Measurements from ENCODE around the gene ARF6. TPM values are rescaled to one million over a fixed set of nuclear protein-coding genes. Genes with fewer than 3 reads are reported as not detected.
"Not testable (repeated sequence)": the region's sequence is repeated elsewhere in the genome, so short reads cannot be mapped to it uniquely, and the experiment has no call there.

ARF6 gene
- total RNA-seq, 1 donor from 2014 or later = 46.1 TPM

DNA sequence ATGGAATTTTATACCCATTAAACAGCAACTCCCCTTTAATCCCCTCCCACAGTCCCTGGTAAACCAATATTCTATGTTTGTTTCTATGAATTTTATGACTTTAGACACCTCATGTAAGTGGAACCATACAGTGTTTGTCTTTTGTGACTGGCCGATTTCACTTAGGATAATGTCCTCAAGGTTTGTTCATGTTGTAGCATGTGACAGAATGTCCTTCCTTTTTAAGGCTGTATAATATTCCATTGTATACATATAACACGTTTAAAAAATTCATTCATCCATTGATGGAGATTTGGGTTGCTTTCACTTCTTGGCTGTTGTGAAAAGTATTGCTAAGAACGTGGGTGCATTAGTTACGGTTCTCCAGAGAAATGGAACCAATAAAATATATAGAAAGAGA is 40.2 kb downstream of the ARF6 start:
- intact Hi-C loops (cut with DNase I) = loop anchor here (10.0 kb wide), 1 partner anchor 1418 kb away; no protein-coding TSS in a partner anchor
- ATAC-seq (no peak), DNase-seq (ENCODE audit: low spot score) (no peak)

DNA sequence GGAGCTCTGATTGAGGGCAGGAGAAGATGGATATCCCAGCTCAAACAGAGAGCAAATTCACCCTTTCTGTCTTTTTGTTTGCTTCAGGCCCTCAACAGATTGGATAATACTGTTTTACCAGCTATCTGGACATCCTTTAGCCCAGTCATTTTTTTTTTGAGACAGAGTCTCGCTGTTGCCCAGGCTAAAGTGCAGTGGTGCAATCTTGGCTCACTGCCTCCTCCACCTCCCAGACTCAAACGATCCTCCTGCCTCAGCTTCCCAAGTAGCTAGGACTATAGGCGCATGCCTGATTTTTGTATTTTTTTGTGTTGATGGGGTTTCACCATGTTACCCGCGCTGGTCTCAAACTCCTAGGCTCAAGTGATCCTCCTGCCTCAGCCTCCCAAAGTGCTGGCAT is 40.8 kb downstream of the ARF6 start:
- DNase-seq (ENCODE audit: low spot score) (no peak), ATAC-seq (no peak)
- intact Hi-C loops (cut with DNase I) = loop anchor here (10.0 kb wide), 1 partner anchor 1419 kb away; no protein-coding TSS in a partner anchor

DNA sequence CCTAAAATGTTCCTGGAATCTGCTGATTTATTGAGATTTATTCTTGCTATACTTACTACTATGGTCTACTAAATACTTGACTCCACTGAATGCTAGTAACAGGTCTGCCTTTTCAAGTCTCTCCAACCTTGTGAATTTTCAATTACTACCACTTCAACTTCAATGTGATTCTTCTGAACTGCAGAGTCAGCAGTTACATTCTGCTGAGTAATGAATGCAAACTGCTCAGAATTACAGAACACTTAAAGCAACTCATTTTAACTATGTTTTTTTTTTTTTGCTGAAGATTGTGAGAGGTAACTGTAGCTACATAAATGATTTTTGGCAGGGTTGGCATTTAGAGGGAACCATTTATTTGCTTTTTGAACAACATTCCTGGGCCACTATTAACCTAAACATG is 41.8 kb downstream of the ARF6 start:
- no peak for ATAC-seq
- intact Hi-C loops (cut with DNase I) = loop anchor here (10.0 kb wide), 1 partner anchor 1420 kb away; no protein-coding TSS in a partner anchor
- DNase-seq (ENCODE audit: low spot score) = no peak

DNA sequence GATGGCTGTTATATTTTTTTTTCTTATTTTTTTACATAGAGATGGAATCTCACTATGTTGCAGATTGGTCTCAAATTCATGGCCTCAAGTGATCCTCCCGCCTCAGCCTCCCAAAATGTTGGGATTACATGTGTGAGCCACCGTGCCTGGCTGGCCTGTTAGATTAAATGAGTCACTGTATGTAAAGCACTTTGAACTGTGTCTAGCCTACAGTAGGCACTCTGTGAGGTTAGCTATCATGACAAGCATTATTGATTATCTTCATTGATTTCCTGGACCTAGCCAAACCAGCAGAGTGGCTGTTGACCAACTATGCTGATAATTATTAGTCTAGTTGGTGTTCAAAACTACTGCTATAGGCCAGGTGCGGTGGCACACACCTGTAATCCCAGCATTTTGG is 42.6 kb downstream of the ARF6 start:
- intact Hi-C loops (cut with DNase I) = loop anchor here (10.0 kb wide), 1 partner anchor 1421 kb away; no protein-coding TSS in a partner anchor
- no peak for ATAC-seq
- DNase-seq (ENCODE audit: low spot score) = no peak

DNA sequence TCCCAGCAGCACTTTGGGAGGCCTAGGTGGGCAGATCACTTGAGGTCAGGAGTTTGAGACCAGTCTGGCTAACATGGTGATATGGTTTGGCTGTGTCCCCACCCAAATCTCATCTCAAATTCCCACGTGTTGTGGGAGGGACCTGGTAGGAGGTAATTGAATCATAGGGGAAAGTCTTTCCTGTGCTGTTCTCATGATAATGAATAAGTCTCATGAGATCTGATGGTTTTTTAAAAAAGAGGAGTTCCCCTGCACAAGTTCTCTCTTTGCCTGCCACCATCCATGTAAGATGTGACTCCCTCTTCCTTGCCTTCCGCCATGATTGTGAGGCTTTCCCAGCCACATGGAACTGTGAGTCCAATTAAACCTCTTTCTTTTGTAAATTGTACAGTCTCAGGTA is 43.4 kb downstream of the ARF6 start:
- intact Hi-C loops (cut with DNase I) = loop anchor here (10.0 kb wide), 1 partner anchor 1421 kb away; no protein-coding TSS in a partner anchor
- not testable (repeated sequence) for DNase-seq (ENCODE audit: low spot score); ATAC-seq

DNA sequence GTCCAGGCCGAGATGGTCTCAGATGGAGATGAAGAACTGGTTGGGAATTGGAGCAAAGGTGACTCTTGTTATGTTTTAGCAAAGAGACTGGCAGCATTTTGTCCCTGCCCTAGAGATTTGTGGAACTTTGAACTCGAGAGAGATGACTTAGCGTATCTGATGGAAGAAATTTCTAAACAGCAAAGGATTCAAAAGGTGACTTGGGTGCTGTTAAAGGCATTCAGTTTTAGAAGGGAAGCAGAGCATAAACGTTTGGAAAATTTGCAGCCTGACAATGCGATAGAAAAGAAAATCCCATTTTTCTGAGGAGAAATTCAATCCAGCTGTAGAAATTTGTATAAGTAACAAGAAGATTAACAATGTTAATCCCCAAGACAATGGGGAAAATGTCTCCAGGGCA is 44.0 kb downstream of the ARF6 start:
- ATAC-seq; DNase-seq (ENCODE audit: low spot score): not testable (repeated sequence)
- intact Hi-C loops (cut with DNase I) = loop anchor here (10.0 kb wide), 1 partner anchor 1422 kb away; no protein-coding TSS in a partner anchor

DNA sequence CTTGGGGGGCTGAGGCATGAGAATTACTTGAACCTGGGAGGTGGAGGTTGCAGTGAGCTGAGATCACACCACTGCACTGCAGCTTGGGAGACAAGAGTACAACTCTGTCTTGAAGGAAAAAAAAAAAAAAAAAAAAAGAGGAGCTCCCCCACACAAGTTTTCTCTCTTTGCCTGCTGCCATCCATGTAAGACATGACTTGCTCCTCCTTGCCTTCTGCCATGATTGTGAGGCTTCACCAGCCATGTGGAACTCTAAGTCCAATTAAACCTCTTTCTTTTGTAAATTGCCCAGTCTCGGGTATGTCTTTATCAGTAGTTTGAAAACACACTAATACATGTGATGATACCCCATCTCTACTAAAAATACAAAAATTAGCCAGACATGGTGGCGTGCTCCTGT is 46.3 kb downstream of the ARF6 start:
- intact Hi-C loops (cut with DNase I) = loop anchor here (10.0 kb wide), 1 partner anchor 1424 kb away; no protein-coding TSS in a partner anchor
- not testable (repeated sequence) for DNase-seq (ENCODE audit: low spot score); ATAC-seq

DNA sequence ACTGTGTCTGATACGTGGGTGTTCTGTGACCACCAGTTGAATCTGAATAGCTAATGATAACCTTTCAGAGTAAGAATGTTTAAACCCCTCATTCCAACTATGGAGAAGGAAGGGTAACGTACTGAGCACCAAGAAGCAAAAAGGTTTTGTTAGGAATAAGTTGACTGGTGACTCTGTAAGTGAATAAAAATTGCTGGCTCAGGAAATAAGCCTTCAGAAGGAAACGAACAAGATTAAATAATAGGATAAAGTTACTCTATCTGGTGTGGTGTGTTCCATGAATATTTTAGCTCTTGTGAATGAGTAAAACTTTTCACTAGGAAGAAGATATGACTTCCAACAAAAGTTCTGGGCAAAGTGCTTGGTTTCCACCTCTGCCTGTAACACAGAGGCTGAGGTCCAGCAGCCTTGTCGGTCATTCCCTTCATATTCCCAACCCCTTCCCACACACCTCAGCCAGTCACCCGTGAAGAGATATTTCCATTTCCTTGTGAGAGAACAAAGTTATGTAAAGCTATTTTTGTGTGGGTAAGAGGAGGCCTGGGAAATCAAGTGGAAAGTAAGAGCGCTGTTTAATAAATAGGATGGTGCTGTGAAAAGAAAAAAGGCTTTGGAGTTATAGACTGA is 47.1 kb downstream of the ARF6 start:
- ATAC-seq (no peak), DNase-seq (ENCODE audit: low spot score) (no peak)
- intact Hi-C loops (cut with DNase I) = loop anchor here (10.0 kb wide), 1 partner anchor 1425 kb away; no protein-coding TSS in a partner anchor

DNA sequence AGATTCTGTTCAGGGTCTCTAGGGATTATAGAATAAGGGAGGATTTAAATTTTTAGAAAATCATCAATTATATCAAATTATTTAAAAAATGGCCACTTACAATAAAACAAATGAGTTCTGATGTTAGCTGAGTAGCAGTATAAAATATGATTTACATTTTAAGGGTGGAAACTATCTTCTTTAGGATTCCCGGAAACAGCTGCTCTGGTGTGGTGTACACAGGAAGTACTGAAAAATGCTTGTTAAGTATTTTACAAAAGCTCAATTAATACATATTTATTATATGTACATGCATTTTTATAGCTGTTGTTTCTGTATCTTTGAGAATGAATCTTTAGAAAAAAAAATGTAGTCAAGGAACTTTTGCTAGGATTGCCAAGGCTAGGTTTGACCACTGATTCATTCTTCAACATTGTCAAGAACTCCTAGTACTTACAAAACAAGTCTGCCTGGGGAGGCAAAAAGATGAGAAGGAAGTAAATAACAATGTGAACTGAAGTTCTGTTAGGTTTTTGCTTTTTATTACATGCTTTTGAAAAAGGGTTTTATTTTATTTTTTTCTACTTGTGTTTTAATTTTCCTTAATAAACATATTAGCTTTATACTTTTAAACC is 48.0 kb downstream of the ARF6 start:
- intact Hi-C loops (cut with DNase I) = no loop called here
- no peak for ATAC-seq
- no peak for DNase-seq (ENCODE audit: low spot score)

DNA sequence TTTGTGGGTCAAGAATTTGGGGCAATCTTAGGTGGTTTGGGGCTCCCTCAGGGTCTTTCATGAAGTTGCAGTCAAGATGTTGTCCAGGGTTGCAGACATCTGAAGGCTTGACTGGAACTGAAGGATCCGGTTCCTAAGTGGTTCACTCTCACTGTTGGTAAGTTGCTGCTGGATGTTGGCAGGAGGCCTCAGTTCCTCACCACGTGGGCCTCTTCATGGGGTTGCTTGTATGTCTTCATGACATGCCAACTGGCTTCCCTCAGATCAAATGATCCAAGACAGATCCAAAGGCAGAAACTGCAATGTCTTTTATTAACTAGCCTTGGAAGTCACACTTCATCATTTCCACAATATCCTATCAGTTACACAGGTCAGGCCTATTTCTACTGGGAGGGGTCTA is 49.2 kb downstream of the ARF6 start:
- intact Hi-C loops (cut with DNase I) = no loop called here
- DNase-seq (ENCODE audit: low spot score) = no peak

DNA sequence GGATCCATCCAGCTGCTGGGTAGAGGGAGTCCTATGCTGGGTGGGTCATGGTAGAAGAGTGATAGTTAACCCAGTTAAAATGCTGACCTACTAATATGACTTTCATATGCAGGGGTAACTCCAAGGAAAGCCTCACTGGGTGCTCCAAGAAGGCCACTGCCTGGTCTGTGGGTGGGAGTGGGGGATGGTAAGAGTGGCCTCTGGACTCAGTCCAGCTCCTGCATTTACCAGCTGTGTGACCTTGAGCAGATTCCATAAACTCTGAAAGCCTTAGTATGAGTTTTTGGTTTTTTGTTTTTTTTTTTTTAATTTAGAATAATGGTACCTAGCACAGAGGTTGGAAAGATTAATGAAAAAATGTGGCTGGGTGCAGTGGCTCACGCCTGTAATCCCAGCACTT is 51.6 kb downstream of the ARF6 start:
- intact Hi-C loops (cut with DNase I) = no loop called here
- ATAC-seq (no peak), DNase-seq (ENCODE audit: low spot score) (no peak)

More for the DNA sequence above, 49.2 kb downstream of the ARF6 start:
- ATAC-seq = no peak

DNA sequence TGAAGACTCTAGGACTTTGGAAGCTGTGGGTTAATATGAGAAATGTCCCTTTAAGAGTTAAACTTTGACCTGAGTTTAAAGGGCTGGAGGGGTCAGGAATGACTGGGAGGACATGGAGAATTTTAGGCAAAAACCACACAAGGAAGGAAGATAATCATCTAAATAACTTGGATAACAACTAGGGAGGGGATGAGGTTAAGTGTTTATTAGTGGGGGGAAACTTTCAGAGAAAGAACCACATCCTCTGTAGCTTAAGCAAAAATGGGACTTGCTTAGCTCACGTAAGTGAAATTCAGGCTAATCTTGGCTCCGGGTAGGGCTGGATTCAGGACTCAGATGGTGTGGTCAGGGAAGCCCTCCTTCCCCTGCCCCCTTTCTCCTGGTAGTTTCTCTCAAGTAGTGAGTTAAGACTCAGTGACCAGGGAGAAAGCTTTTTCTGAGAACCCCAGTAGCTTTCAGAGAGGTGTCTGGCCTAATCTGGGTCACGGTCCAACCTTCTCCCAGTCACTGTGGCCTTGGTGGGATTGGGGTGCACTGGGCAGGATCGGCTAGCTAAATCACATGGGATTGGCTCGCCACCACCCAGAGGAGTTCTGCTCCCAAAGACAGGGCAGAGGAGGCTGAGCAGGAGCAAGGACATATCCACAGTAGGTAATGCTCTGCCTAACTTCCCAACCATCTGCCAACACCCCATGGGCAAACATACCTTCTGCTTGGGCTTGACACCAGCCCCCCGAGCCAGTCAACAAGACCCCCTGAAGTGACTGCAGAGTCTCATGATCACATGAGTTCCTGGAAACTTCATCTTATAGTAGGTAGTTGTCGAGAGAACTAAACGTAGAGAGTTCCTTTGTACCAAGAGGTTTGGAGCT is 52.8 kb downstream of the ARF6 start:
- ATAC-seq (no peak), DNase-seq (ENCODE audit: low spot score) (no peak)
- intact Hi-C loops (cut with DNase I) = no loop called here

Other genes with a start within 250 kb of the ARF6 start
- 2.0 TPM for gene POLE2, start 204.9 kb upstream of the ARF6 start, total RNA-seq
- 20.7 TPM for gene KLHDC1, start 200.0 kb upstream of the ARF6 start, total RNA-seq
- 58.9 TPM for gene KLHDC2, start 124.9 kb upstream of the ARF6 start, total RNA-seq
- 92.4 TPM for gene NEMF, start 40.3 kb upstream of the ARF6 start, total RNA-seq
- 6.7 TPM for gene VCPKMT, start 223.5 kb downstream of the ARF6 start, total RNA-seq

All from sciatic nerve (tissue), 2 donors.